HT1080 (cell line): ENCODE results near the gene BIN2. TPM values are rescaled to one million over a fixed set of nuclear protein-coding genes. Genes with fewer than 3 reads are reported as not detected.
"Not testable (repeated sequence)": the region's sequence is repeated elsewhere in the genome, so short reads cannot be mapped to it uniquely, and the experiment has no call there.

Source experiments
- DNase-seq: peaks from one replicate; pipeline ENCODE4 v3.0.0-alpha.2; 2015; ENCODE audit warnings: low read depth
- total RNA-seq: library from RNA; depleted of rRNA; stranded (reverse); fragments of >200 nt; shearing (Covaris generic); gene quantifications from 2 replicates; pipeline ENCODE4 v1.2.3, GENCODE V29; 2014; rRNA removed

BIN2 gene
- total RNA-seq, 1 experiment from 2014 or later, result 0.06 TPM

DNA sequence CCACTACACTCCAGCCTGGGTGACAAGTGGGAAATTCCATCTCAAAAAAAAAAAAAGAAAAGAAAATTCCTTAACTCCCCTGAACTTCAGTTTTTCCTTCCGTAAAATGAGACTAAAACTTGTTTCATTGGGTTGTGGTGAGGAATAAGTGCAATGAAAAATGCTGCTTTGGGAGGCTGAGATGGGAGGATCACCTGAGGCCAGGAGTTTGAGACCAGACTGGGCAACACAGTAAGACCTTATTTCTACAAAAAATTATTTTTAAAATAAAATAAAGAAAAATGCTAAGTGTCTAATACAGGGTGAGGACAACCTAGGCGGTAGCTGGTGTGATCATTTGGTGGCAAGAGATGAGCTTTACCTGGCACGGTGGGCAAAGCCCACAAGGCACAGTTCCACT lies 60.6 kb downstream of the BIN2 start:
- no peak for DNase-seq

DNA sequence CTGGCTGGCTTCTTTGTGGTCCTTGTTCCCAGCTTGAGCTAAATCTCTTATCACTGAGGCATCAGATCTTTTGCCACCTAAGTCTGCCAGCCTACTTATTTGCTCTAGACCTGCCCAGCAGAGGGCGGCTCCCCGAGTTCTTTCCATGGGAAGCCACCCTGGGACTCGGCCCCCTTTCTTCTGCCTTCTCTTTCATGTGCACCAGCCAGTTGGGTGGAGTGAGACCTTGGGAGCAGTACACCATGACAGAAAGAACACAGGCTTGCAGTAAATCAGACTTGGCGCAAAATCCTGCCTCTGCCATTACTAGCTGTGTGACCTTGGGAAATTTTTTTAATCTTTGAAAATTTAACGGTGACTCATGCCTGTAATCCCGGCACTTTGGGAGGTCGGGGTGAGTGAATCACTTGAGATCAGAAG lies 61.2 kb downstream of the BIN2 start:
- DNase-seq, result peak; percentile 80

DNA sequence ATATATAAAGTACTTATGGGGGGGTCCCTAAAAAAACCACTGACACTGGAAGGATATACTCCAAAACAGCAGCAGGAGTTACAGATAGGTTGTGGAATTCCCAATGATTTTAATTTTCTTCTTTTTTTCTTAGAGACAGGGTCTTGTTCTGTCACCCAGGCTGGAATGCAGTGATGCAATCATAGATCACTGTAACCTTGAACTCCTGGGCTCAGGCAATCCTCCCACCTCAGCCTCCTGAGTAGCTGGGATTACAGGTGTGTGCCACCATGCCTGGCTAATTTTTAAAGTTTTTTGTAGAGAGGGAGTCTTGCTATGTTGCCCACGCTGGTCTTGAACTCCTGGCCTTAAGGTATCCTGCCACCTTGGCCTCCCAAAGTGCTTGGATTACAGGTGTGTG lies 64.4 kb downstream of the BIN2 start:
- DNase-seq, result not testable (repeated sequence)

DNA sequence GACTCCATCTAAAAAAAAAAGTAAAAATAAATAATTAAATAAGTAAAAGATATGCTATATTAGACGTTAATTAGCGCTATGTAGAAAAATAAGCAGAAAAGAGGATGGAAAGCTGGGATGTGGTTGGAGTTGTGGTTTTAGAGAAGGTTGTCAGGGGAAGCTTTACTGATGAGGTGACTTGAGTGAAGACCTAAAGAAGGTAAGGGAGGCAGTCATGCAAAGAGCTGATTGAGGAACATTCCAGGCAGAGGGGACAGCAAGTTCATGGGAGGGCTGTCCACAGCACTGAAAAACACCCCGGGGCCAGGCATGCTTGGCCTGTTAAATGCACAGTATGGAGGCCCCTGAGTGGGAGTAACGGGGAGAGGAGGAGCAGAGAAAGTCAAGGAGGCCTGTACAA lies 69.4 kb downstream of the BIN2 start:
- no peak for DNase-seq

DNA sequence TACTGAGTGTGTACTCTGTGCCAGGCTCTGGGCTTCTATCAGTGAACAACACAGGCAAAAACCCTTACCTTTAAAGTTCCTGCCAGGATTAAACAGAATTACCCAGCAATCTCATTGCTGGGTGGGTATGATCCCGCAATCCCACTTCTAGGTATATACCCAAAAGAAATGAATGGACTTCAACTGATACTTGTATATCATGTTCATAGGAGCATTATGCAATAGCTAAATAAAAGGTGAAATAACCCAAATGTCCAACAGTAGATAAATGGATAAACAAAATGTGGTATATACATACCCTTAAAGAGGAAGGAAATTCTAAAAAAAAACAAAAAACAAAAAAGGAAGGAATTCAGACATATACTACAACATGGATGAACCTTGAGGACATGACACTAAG lies 70.7 kb downstream of the BIN2 start:
- no peak for DNase-seq

DNA sequence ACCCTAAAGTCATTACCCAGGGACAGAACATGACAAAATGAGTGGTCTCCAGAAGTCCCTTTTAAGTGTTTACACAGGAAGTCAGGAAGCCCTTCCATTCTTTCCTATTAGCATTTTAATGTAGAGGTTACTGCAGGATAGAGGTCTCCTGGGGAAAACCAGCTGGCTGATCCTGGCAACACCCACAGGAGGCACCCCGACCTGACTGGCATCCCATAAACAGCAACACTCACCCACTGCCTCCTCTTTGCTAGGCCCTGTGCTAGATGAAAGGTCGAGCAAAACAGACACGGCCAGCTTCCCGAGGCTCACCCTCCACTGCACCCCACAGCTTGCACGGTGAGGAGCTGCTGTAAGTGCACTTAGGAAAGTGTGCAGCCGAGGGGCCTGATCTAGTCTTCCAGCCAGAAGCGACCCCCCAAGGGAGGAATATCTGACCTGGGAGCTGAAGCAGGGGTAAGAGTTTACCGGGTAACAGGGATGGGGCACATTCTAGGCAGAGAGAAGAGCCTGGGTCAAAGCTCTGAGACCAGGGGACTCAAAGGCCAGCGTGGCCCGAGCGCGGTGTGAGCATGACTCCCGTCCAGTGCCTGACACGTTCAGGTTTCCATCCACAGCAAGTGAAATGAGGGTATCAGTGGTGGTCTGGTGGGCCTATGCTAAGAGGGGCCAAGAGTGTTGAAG lies 76.3 kb downstream of the BIN2 start:
- no peak for DNase-seq

DNA sequence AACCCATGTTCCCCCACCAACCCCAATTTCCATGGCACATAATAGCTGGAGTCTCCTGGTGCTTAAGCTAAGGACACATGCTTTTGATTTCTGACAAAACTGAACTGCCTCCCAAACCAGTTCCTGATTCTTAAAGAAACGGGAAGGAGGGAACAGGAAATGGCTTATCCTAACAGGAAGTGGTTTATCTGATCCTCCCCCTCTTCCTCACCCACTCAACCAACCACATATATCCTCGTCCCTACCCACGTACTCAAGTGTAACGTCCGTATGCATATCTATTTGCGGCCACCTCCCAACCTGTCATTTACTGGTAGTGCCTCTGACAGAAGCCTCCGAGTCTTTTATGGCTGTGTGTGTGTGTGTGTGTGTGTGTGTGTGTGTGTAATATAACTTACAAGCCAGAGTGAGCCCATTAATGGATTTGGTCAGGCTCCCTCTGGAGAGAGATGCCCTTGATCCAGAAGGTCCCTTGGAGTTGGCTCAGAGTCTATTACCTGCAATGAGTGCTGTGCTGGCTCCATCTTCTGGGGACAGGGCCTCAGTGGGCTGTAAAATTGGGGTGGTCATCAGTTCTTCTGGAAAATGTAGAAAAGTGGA lies 77.6 kb downstream of the BIN2 start:
- DNase-seq, result peak; percentile 88

DNA sequence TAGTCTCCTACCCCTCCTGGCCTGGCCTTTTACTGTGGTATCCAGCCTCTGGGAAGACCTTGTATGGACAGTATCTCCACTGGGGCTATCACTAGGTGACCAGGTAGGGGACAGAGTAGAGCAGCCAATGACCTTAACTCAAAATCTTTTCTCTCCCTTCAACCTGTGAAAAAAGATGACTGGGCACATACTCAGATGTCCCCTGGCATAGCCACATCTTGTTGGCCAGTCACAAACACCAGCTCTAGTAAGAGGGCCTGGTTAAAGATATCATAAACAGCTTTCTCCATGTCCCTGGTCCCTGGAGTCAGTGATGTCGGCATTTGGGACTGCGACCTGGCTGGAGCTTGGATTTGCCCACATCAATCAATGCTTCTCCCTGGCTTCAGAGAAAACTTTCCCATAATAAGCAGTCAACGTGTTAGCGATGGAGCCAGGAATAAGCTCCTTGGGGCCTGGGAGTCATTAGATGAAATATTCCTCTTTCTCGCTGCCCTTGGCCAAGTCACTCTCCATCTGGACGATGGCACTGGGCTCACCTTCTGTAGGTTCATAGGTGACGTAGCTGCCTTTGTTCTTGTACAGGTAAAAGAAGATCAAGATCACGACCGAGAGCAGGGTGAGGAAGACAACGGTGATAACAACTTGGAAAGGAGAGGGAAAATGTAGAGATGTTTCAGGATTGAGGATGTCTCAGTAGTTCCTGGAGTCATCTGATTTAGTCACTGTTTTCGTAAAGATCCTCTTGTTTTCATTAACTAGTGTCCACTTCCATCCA lies 78.3 kb downstream of the BIN2 start:
- no peak for DNase-seq

DNA sequence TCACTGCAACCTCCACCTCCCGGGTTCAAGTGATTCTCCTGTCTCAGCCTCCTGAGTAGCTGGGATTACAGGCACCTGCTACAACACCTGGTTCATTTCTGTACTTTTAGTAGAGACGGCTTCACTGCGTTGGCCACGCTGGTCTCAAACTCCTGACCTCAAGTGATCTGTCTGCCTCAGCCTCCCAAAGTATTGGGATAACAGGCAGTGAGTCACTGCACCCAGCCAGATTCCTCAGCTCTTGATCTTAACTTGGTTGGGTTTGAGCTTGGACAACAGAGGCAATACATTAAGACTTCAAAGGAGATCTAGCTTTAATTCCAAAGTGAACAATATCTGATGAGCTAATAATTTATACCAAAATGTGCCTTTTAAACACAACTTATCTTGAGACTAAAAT lies 79.7 kb downstream of the BIN2 start:
- DNase-seq, result no peak

DNA sequence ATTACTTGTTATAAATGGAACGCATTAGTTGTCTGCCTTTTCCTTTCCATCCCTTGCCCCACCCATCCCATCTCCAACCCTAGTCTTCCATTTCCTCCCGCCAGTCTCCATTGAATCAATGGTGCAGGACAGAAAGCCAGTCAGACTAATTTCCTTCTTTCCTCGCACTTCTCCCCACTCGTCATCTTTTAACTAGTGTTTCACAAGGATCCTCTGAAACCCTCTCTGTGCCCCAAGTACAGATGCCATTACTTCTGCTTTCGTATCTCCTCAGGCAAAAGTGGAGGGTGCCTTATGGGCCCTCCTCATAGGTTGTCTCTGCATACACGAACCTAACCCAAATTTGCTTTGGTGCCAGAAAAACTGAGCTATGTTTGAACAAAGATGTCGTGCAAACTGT lies 81.1 kb downstream of the BIN2 start:
- no peak for DNase-seq

DNA sequence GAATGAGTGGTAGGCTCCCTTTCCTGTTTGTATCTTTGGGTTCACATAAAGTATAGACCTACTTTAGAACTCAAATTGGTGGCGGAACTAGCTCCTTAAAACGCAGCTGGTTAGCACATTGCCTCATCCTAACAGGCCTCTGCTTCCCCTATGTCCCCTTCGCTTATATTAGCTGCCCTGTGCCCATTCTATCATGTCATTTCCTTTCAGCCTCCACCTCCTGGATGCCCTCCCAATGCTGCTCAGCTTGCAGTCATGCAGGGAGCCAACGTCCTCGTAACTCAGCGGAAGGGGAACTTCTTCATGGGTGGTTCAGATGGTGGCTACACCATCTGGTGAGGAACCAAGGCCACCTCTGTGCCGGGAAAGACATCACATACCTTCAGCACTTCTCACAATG lies 81.9 kb downstream of the BIN2 start:
- DNase-seq, result no peak

DNA sequence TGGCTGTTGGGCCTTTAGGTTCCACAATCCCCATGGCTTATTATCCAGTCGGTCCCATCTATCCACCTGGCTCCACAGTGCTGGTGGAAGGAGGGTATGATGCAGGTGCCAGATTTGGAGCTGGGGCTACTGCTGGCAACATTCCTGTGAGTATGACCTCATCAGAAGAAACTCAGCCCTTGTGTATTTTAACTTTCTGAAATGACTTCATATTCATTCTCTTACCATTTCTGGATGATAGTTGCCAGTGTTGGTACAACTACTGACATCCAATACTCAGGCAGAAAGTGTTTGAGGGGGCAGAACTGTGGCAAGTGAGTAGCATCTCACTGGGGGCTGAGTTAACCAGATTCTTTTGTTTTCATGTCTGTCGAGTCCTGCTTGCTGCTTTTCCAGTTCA lies 83.0 kb downstream of the BIN2 start:
- no peak for DNase-seq

DNA sequence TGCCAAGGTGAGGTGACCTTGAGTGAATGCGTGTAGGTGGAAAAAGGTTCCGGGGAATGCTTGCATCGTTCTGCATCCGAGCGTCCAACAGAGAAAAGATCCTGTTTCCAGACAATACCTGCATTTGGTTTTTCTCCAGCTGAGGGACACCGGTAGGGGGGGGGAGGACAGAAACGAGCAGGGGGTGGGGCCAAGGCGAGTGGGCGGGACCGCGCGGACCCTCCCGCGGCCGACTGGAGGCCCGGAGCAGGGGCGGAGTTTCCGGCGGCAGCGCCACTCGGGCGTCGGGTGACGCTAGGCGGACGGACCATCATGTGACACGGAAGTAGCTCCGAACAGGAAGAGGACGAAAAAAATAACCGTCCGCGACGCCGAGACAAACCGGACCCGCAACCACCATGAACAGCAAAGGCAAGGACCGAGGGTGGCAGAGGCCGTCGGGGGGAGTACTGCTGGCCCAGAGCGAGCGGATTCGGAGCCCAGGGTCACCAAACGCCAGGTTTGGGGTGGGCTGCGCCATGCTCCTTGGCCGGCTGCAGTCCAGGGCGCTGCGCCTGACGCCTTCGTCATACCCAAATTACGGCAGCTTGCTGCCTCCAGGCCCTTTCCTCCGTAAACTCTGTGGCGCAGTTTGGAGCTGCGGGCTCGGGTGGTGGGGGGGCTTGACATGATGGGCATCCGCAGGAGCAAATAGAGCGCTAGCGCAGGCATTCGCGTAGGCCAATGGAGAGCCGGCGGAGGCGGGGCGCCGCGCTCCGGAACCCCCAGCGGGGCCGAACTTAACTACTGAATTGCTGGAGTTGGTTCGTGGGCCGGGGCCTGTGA lies 85.3 kb downstream of the BIN2 start, which contains the start of gene DAZAP2:
DAZAP2 (plus strand) TSS at position 317 of the 825 bp plus-strand sequence; CDS start at position 399, 82 bp downstream.
- peak; percentile 90 for DNase-seq

DNA sequence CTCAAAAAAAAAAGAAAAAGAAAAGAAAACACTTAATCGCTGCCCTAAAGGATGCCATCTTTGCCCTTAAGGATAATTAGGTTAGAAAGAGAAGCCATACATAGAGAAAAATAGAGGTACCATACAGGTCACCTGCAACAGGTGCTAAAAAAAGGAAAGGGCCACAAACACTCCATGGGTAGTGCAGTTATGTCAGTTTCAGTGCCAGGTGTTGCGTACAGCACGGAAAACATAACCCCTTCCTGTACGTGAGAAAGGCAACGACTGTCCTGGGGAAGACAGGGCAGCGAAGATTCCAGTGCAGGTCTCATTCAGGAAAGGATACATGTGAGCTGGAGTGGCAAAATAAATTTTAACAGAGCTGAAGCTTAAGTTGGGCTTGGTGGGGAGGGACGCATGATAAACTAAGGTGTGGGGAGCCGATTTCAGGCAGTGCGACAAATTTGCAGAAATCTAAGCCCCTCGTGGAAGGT lies 85.9 kb downstream of the BIN2 start:
- DNase-seq, result no peak

DNA sequence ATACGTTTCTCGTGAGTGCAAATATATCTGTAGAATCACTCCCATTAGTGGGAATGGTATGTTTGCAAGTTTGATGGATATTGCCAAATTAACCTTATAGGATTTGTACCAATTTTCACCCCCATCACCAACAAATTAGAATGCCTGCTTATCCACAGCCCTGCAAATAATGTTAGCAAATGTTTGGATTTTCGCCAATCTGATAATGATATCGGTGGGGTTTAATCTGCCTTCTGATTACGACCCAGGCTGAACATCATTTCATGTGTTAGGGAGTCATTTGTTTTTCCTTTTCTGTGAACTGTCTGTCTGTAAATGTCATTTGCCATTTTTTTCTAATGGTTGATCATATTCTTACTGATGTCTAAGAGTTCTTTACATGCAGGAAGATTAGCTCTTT lies 89.4 kb downstream of the BIN2 start:
- DNase-seq, result no peak

DNA sequence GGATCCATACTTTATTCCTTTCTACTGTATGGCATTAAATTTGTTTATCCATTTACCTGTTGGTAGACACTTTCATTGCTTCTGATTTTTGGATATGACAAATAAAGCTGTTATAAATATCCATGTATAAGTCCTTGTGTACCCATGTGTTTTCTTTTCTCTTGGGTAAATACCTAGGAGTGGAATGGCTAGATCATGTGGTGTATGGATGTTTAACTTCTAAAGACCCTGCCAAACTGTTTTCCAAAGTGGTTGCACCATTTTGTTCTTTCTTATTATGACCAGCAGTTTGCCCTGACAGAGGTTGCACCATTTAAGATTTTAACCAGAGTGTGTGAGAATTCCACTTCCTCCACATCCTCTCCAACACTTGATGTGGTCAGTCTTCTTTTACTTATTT lies 91.3 kb downstream of the BIN2 start:
- no peak for DNase-seq

Other genes starting within 250 kb of the BIN2 start
- 14.5 and 15.1 TPM in 2 replicates for gene CSRNP2, start 240.6 kb downstream of the BIN2 start, total RNA-seq
- 10.6 and 14.8 TPM in 2 replicates for gene TFCP2, start 151.0 kb downstream of the BIN2 start, total RNA-seq
- 0.26 and 1.5 TPM in 2 replicates for gene POU6F1, start 106.1 kb downstream of the BIN2 start, total RNA-seq
- gene DAZAP2, start 85.3 kb downstream of the BIN2 start, total RNA-seq, result 114 and 197 TPM in 2 replicates
- gene SMAGP, start 53.8 kb downstream of the BIN2 start, total RNA-seq, result 30.7 and 51.2 TPM in 2 replicates
- not detected in 2 replicates for gene CELA1, start 22.5 kb upstream of the BIN2 start, total RNA-seq
- gene GALNT6, start 67.2 kb upstream of the BIN2 start, total RNA-seq, result 58.9 and 60.2 TPM in 2 replicates
- gene SLC4A8, start 100.7 kb upstream of the BIN2 start, total RNA-seq, result 2.4 and 4.7 TPM in 2 replicates